ENCODE results near the gene TREH.
"Not testable (repeated sequence)": the region's sequence is repeated elsewhere in the genome, so short reads cannot be mapped to it uniquely, and the experiment has no call there.

Gene TREH

GRCh38 chr11:118682372-118682771 is 2.9 kb upstream of the TREH start:
- no peak for DNase-seq (ENCODE audit: low read depth)
- TF ChIP-seq CTCF (IDR thresholded peaks at IDR 0.05; ENCODE audit: insufficient read depth, low read depth, low read length, missing control alignments) = no peak
- no peak overlapping the region for H3K4me3 ChIP-seq (ENCODE audit: low read depth, low read length)

- H3K4me3 ChIP-seq (ENCODE audit: low read depth, low read length); DNase-seq (ENCODE audit: low read depth): not testable (repeated sequence)
These were observed 542 bp downstream of the TREH start for GRCh38 chr11:118678908-118679307.

- TF ChIP-seq CTCF (IDR thresholded peaks at IDR 0.05; ENCODE audit: insufficient read depth, low read depth, low read length, missing control alignments) = no peak
- DNase-seq (ENCODE audit: low read depth) = no peak
- no peak overlapping the region for H3K4me3 ChIP-seq (ENCODE audit: low read depth, low read length)
These were observed 1.5 kb downstream of the TREH start for GRCh38 chr11:118677977-118678376.

- TF ChIP-seq CTCF (IDR thresholded peaks at IDR 0.05; ENCODE audit: insufficient read depth, low read depth, low read length, missing control alignments) = no peak
- no peak overlapping the region for H3K4me3 ChIP-seq (ENCODE audit: low read depth, low read length)
- no peak for DNase-seq (ENCODE audit: low read depth)
These were observed 5.4 kb downstream of the TREH start for GRCh38 chr11:118674082-118674435.

- DNase-seq (ENCODE audit: low read depth) = no peak
- H3K4me3 ChIP-seq (ENCODE audit: low read depth, low read length) = no peak overlapping the region
- no peak for TF ChIP-seq CTCF (IDR thresholded peaks at IDR 0.05; ENCODE audit: insufficient read depth, low read depth, low read length, missing control alignments)
These were observed 5.9 kb downstream of the TREH start for GRCh38 chr11:118673361-118674081.

GRCh38 chr11:118672846-118673245 is 6.6 kb downstream of the TREH start:
- DNase-seq (ENCODE audit: low read depth) = no peak
- no peak for TF ChIP-seq CTCF (IDR thresholded peaks at IDR 0.05; ENCODE audit: insufficient read depth, low read depth, low read length, missing control alignments)
- no peak overlapping the region for H3K4me3 ChIP-seq (ENCODE audit: low read depth, low read length)

- no peak for TF ChIP-seq CTCF (IDR thresholded peaks at IDR 0.05; ENCODE audit: insufficient read depth, low read depth, low read length, missing control alignments)
- no peak overlapping the region for H3K4me3 ChIP-seq (ENCODE audit: low read depth, low read length)
- no peak for DNase-seq (ENCODE audit: low read depth)
These were observed 8.2 kb downstream of the TREH start for GRCh38 chr11:118671254-118671653.
